HG03139 (cell line): ENCODE measurements around the gene MBD3L1.

Source experiments
- ATAC-seq: cut with Tn5 transposase; IDR thresholded peaks from one replicate; pipeline ENCODE4 v1.9.1; 2021; ENCODE audit not compliant: unreplicated experiment

Gene MBD3L1

GRCh38 chr19:8880868-8881488 lies 48.8 kb downstream of the MBD3L1 start:
- ATAC-seq, result no peak

DNA sequence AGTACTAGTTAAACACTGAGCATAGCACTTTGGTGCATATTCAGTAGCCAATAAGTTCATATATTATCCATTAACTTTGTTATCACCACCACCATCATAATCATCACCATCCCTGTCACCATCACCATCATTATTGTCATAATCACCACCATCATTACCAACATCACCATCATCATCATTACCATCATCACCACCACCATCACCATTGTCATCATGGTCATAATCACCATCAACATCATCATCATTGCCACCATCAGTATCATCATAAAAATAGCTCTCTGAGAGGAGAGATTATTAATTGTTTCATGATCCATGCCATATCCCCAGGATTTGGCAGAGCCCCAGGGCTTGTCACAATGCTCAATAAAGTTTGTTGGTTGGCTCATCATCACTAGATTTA lies 49.3 kb downstream of the MBD3L1 start:
- ATAC-seq, result no peak

DNA sequence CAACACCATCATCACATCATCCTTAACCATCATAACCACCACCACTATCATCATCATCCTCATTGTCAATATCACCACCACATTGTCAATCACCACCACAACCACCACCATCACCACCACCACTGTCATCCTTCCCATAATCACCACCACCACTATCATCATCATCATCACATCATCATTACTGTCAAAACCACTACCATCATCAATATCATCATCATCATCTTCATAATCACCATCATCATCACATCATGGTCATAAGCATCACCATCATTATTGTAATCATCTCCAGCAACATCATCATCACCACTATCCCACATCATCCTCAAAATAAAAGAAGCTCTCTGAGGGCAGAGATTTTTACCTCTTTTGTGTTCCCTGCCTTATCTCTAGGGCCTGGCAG lies 52.2 kb downstream of the MBD3L1 start:
- ATAC-seq, result no peak

- ATAC-seq, result no peak
Measured at GRCh38 chr19:8887364-8887763, 55.2 kb downstream of the MBD3L1 start.

DNA sequence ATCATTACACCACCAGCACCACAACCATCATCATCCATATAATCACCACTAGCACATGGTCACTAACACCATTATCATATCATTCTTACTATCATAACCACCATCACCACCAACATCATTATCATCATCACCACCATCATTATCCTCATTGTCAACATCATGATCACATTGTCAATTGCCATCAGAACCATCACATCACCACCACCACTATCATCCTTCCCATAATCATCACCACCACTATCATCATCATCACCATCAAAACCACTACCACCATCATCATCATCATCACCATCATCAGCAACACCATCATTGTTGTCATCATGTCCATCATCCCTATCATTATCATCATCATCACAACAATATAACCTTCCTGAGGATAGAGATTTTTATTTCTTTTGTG lies 58.1 kb downstream of the MBD3L1 start:
- ATAC-seq, result no peak
